Activated effector memory CD4-positive, alpha-beta T cell treated with anti-CD3 and anti-CD28 coated beads, Interleukin-2, amount 50 U/mL, for 16 hours (primary cell): Measurements from ENCODE around the gene PLAC9.

Experiments
- DNase-seq: peaks from one replicate; pipeline ENCODE4 v3.0.0-alpha.2; 2020

The PLAC9 gene

GRCh38 chr10:80161321-80162083, 29.0 kb downstream of the PLAC9 start:
- no peak for DNase-seq

GRCh38 chr10:80163741-80164341, 31.3 kb downstream of the PLAC9 start:
- DNase-seq: no peak

GRCh38 chr10:80164596-80164995, 32.1 kb downstream of the PLAC9 start:
- no peak for DNase-seq

- DNase-seq: no peak
These were observed 32.6 kb downstream of the PLAC9 start for GRCh38 chr10:80165173-80165572.

- no peak for DNase-seq
These were observed 34.3 kb downstream of the PLAC9 start for GRCh38 chr10:80166581-80167470.

GRCh38 chr10:80167471-80168161, 35.1 kb downstream of the PLAC9 start:
- DNase-seq: no peak

GRCh38 chr10:80168162-80168511, 35.6 kb downstream of the PLAC9 start:
- peak; percentile 54 for DNase-seq

- DNase-seq: peak; percentile 75
These were observed 36.3 kb downstream of the PLAC9 start for GRCh38 chr10:80168679-80169380.

- DNase-seq: no peak
These were observed 37.5 kb downstream of the PLAC9 start for GRCh38 chr10:80170026-80170425.

GRCh38 chr10:80170641-80171040, 38.1 kb downstream of the PLAC9 start:
- DNase-seq: no peak

- DNase-seq: no peak
These were observed 38.7 kb downstream of the PLAC9 start for GRCh38 chr10:80171248-80171660.

GRCh38 chr10:80172896-80173295, 40.4 kb downstream of the PLAC9 start:
- no peak for DNase-seq

- DNase-seq: no peak
These were observed 40.9 kb downstream of the PLAC9 start for GRCh38 chr10:80173466-80173865.

GRCh38 chr10:80174641-80175395, 42.3 kb downstream of the PLAC9 start:
- no peak for DNase-seq

- DNase-seq: no peak
These were observed 44.0 kb downstream of the PLAC9 start for GRCh38 chr10:80176526-80176925.

GRCh38 chr10:80177781-80178636, 45.5 kb downstream of the PLAC9 start:
- DNase-seq: no peak

- no peak for DNase-seq
These were observed 50.5 kb downstream of the PLAC9 start for GRCh38 chr10:80182986-80183385.

- no peak for DNase-seq
These were observed 50.9 kb downstream of the PLAC9 start for GRCh38 chr10:80183436-80183835.

- no peak for DNase-seq
These were observed 51.8 kb downstream of the PLAC9 start for GRCh38 chr10:80184291-80184690.

- no peak for DNase-seq
These were observed 53.2 kb downstream of the PLAC9 start for GRCh38 chr10:80185578-80186299.
